HL-60 (cell line): ENCODE results near the gene CARD14.

Experiments used
- DNase-seq, 2 experiments: peaks; one replicate each; pipeline ENCODE4 v3.0.0-alpha.2; 2010 to 2020; ENCODE audit warnings: low read depth in 1 of 2, low spot score in 1 of 2
- H3K27ac ChIP-seq: fragments of 250-450 bp; sonication (Bioruptor Pico); replicated peaks from 2 replicates; pipeline ENCODE4 v1.5.1; 2020; ENCODE audit warnings: mild to moderate bottlenecking, moderate library complexity
- H3K27me3 ChIP-seq: fragments of 250-450 bp; sonication (Bioruptor Pico); 2 replicates; pipeline ENCODE4 v1.5.1; 2021; ENCODE audit warnings: mild to moderate bottlenecking, moderate library complexity; ENCODE audit not compliant: insufficient read depth, poor library complexity, severe bottlenecking
- H3K4me3 ChIP-seq: replicated peaks from 2 replicates; pipeline ENCODE4 v1.5.1; 2011; ENCODE audit warnings: mild to moderate bottlenecking, control low read depth, low read length; ENCODE audit not compliant: insufficient read depth
- CTCF ChIP-seq: IDR thresholded peaks from one replicate; pipeline ENCODE4 v1.5.1; 2011; ENCODE audit warnings: low read length, control low read depth, inconsistent platforms; ENCODE audit not compliant: insufficient read depth
- GABPA ChIP-seq: IDR thresholded peaks from 2 replicates; pipeline ENCODE4 v1.6.1; 2012; ENCODE audit warnings: low read depth
- POLR2AphosphoS5 ChIP-seq: IDR thresholded peaks from 2 replicates; pipeline ENCODE4 v1.6.1; 2012; ENCODE audit warnings: low read depth
- REST ChIP-seq: IDR thresholded peaks from 2 replicates; pipeline ENCODE4 v1.6.1; 2012; ENCODE audit warnings: low read depth; ENCODE audit not compliant: insufficient replicate concordance
- SPI1 ChIP-seq: IDR thresholded peaks from 2 replicates; pipeline ENCODE4 v1.6.1; 2012; ENCODE audit warnings: low read depth, mild to moderate bottlenecking, borderline replicate concordance

Gene CARD14

DNA sequence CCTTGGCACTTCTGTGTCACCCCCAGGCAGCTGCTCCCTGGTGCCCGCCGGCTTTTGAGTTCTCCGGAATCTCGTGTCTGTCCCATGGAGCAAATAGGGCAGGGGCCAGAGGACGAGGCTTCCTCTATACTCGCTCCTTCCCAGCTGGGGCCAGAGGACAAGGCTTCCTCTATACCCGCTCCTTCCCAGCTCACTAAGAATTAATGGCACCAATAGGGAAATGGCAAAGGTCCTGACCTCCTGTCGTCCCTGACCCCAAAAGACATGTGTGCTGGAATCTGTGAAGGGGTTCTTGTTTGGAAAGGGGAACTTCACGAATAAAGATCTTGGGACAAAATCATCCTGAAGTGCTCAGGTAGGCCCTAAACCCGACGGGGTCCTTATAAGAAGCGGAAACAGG, 42.7 kb downstream of the CARD14 start:
- Histone ChIP-seq H3K4me3 (no peak overlapping the region), H3K27me3 (peaks cover 11% of the 10 kb centered on the region), H3K27ac (no peak overlapping the region)
- no peak for TF ChIP-seq GABPA
- TF ChIP-seq CTCF, result no peak
- no peak for TF ChIP-seq SPI1
- no peak for TF ChIP-seq POLR2AphosphoS5
- DNase-seq, result no peak

DNA sequence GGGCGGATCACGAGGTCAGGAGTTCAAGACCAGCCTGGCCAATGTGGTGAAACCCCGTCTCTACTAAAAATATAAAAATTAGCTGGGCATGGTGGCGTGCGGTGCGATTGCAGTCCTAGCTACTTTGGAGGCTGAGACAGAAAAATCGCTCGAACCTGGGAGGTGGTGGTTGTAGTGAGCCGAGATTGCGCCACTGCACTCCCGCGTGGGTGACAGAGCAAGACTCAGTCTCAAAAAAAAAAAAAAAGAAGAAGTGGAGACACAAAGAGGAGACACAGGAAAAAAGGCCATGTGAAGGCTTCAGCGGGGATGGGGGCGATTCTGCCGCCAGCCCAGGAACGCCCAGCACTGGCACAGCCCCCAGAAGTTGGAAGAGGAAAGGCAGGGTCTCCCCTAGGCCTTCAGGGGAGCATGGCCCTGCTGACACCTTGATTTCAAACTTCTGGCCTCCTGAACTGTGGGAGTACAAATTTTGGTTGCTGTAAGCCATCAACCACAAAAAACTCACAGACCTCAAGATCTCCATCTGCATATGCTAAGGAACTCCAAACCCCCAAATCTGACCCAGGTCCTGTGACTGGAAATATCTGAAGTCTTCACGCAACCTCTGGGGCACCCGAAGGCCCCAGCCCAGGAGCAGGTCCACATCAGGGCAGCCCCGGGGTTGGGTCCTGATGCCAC, 43.3 kb downstream of the CARD14 start:
- Histone ChIP-seq H3K4me3 (no peak overlapping the region), H3K27ac (peak overlapping the region; percentile 22; the same call in 1 of the 2 replicates), H3K27me3 (peaks cover 11% of the 10 kb centered on the region)
- peak; percentile 84 for TF ChIP-seq SPI1
- no peak for TF ChIP-seq REST
- DNase-seq, result peak; percentile 45 to 89

DNA sequence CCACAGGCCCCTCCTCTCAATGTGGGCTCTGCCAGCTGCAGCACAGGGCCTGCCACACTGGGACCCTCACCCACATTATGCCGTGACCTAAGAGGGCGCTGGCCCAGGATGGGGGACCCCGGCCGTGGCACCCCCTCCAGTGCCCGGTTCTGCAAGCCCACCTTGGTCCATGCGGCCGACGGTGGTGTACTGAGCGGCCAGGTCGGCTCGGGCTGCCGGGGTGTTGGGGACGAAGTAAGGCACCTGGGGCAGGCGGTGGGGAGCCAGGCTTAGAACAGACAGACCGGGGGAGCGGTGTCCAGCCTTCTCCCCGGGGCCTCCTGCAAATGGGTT, 43.8 kb downstream of the CARD14 start:
- no peak for DNase-seq
- TF ChIP-seq REST (no peak), SPI1 (no peak), GABPA (no peak), CTCF (no peak), POLR2AphosphoS5 (no peak)
- Histone ChIP-seq H3K27me3 (peaks cover 11% of the 10 kb centered on the region), H3K4me3 (no peak overlapping the region), H3K27ac (no peak overlapping the region)

DNA sequence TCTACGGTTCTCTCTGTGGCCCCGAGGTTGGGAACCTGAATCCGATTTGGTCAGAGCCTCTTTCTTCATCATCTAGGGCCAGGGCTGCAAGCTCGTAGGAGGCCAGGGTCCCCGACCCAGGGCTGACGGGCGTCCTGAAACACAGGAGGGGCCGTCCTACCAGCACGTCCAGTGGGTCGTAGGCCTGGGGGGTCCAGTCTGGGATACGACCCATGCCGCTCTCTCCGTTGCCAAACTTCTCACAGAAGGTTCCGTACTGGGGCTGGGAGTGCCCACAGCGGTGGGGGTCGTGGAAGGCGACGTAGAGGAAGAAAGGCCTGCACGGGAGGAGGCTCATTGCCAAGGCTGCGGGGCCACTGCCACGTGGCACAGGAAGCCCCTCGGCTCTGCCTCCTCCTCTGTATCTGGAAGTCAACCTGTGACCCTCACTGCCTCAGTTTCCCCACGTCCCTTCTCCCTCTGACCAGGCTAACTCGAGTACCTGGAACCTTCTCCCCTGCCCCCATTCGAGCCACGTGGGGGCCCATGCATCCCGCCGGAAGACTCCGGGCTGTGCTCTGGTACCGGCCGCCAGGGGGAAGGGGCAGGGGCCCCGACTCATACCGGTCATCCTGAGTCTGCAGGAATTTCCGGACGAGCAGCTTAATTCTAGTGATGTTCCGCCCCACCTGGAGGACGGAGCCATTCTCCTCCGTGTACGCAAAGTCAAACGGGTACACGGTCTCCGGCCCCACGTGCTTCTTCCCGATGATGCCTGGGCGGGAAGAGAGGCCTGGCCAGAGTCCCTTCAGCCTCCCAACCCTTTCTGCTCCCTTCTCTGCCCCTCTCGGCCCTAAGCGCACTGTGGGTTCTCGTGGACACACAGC, 44.4 kb downstream of the CARD14 start:
- H3K27ac ChIP-seq, result no peak overlapping the region
- DNase-seq, result no peak

More for the DNA sequence above, 44.4 kb downstream of the CARD14 start:
- TF ChIP-seq REST, result no peak
- no peak for TF ChIP-seq POLR2AphosphoS5
- no peak for TF ChIP-seq GABPA
- TF ChIP-seq SPI1, result no peak
- TF ChIP-seq CTCF, result no peak
- peaks cover 11% of the 10 kb centered on the region for H3K27me3 ChIP-seq
- H3K4me3 ChIP-seq, result no peak overlapping the region
